ENCODE measurements around the gene IDNK.

Gene IDNK

GRCh38 chr9:83636813-83637212, 13.9 kb downstream of the IDNK start:
- no peak for DNase-seq

GRCh38 chr9:83637389-83637788, 14.4 kb downstream of the IDNK start:
- no peak for DNase-seq

- DNase-seq: no peak
These were observed 16.3 kb downstream of the IDNK start for GRCh38 chr9:83639266-83639665.

GRCh38 chr9:83642793-83643192, 19.9 kb downstream of the IDNK start:
- DNase-seq: no peak

- no peak for DNase-seq
These were observed 23.7 kb downstream of the IDNK start for GRCh38 chr9:83646500-83647239.

GRCh38 chr9:83649080-83649479, 26.1 kb downstream of the IDNK start:
- no peak for DNase-seq

GRCh38 chr9:83649515-83649914, 26.6 kb downstream of the IDNK start:
- no peak for DNase-seq

GRCh38 chr9:83651558-83651957, 28.6 kb downstream of the IDNK start:
- no peak for DNase-seq

GRCh38 chr9:83652433-83652832, 29.5 kb downstream of the IDNK start:
- DNase-seq: no peak

GRCh38 chr9:83655433-83655832, 32.5 kb downstream of the IDNK start:
- no peak for DNase-seq

- no peak for DNase-seq
These were observed 33.2 kb downstream of the IDNK start for GRCh38 chr9:83656032-83656680.

- DNase-seq: no peak
These were observed 34.0 kb downstream of the IDNK start for GRCh38 chr9:83656952-83657351.

GRCh38 chr9:83662933-83663332, 40.0 kb downstream of the IDNK start:
- no peak for DNase-seq

GRCh38 chr9:83665580-83666200, 42.7 kb downstream of the IDNK start:
- peak; percentile 7 for DNase-seq

- no peak for DNase-seq
These were observed 46.1 kb downstream of the IDNK start for GRCh38 chr9:83669067-83669466.

GRCh38 chr9:83670381-83670780, 47.4 kb downstream of the IDNK start:
- no peak for DNase-seq

GRCh38 chr9:83671451-83671850, 48.5 kb downstream of the IDNK start:
- DNase-seq: no peak

- no peak for DNase-seq
These were observed 52.5 kb downstream of the IDNK start for GRCh38 chr9:83675466-83675865.

- no peak for DNase-seq
These were observed 54.7 kb downstream of the IDNK start for GRCh38 chr9:83677596-83677995.

GRCh38 chr9:83680233-83680632, 57.3 kb downstream of the IDNK start:
- no peak for DNase-seq

GRCh38 chr9:83681490-83681889, 58.5 kb downstream of the IDNK start:
- DNase-seq: no peak

- DNase-seq: no peak
These were observed 66.0 kb downstream of the IDNK start for GRCh38 chr9:83688921-83689320.

- DNase-seq: no peak
These were observed 68.5 kb downstream of the IDNK start for GRCh38 chr9:83691492-83691891.

All from NCI-H2029 treated with DMSO at 0.1 percent for 48 hours (cell line).